ENCODE measurements around the gene NAA35. TPM values are rescaled to one million over a fixed set of nuclear protein-coding genes. Genes with fewer than 3 reads are reported as not detected.

NAA35 gene
- total RNA-seq, 1 experiment from 2014 or later = 33.6 TPM

DNA sequence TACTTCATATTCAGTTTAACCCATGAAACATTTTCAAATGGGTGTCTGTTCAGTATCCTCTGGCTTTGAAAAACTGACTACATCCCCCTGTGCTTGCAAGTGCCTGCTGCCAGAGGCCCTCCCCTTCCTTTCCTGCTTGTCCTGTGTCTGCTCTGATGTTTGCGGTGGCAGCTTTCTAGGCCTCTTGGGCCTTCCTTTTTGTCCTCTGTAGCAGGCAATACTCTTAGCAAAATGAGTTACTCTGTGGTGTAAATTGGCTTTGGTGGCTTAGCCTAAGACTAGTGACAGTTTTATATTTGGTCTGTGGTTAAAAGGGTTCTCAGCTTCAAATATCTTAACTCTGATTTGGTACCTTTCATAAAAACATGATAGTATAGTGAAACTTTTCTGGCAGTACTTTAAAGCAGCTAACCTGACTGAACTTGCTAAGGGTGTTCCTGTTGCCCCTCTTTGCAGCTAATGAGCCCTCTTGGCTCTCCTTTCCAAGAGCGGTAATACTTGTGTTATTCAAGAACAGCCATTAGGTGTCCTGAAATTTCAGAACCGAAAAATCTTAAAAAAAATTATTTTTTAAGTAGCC is 81.8 kb downstream of the NAA35 start:
- Histone ChIP-seq H3K79me2 (ENCODE audit: low read depth) (no peaks in the 10 kb centered on the region), H3K4me3 (no peak overlapping the region), H2AFZ (no peak overlapping the region), H3K4me2 (no peak overlapping the region), H4K20me1 (ENCODE audit: insufficient read depth) (0 out of 2 replicates have a peak, but pooled peaks cover 5% of the 10 kb centered on the region), H3K4me1 (replicated peaks; ENCODE audit: insufficient read depth) (no peaks in the 10 kb centered on the region), H3K9me3 (ENCODE audit: insufficient read depth, low read depth) (no peaks in the 10 kb centered on the region), H3K36me3 (ENCODE audit: low read depth) (peaks cover 44% of the 10 kb centered on the region), H3K27ac (no peak overlapping the region), H3F3A (ENCODE audit: insufficient read depth, low read depth) (peaks cover 11% of the 10 kb centered on the region; the same call in 1 of the 2 replicates), H3K27me3 (ENCODE audit: insufficient read depth, low read depth) (no peaks in the 10 kb centered on the region), H3K9me2 (ENCODE audit: insufficient read depth) (no peaks in the 10 kb centered on the region)
- TF ChIP-seq, protein P1, sequence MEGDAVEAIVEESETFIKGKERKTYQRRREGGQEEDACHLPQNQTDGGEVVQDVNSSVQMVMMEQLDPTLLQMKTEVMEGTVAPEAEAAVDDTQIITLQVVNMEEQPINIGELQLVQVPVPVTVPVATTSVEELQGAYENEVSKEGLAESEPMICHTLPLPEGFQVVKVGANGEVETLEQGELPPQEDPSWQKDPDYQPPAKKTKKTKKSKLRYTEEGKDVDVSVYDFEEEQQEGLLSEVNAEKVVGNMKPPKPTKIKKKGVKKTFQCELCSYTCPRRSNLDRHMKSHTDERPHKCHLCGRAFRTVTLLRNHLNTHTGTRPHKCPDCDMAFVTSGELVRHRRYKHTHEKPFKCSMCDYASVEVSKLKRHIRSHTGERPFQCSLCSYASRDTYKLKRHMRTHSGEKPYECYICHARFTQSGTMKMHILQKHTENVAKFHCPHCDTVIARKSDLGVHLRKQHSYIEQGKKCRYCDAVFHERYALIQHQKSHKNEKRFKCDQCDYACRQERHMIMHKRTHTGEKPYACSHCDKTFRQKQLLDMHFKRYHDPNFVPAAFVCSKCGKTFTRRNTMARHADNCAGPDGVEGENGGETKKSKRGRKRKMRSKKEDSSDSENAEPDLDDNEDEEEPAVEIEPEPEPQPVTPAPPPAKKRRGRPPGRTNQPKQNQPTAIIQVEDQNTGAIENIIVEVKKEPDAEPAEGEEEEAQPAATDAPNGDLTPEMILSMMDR (conservative IDR thresholded peaks at IDR 0.05) = no peak
- TF ChIP-seq EZH2 (IDR thresholded peaks at IDR 0.05; ENCODE audit: low read depth) = no peak
- no peak for DNase-seq
- ChIA-PET CTCF (interaction anchor here (0.6 kb wide), 1 partner anchor 49 kb away, joined by 3 read pairs; no protein-coding TSS in a partner anchor), POLR2A (ENCODE audit: unreplicated experiment) (no interaction called here)
- no TSS peak for BruUV-seq (replicated peaks)
- intact Hi-C loops (cut with micrococcal nuclease; ENCODE audit: unreplicated experiment) = no loop called here

DNA sequence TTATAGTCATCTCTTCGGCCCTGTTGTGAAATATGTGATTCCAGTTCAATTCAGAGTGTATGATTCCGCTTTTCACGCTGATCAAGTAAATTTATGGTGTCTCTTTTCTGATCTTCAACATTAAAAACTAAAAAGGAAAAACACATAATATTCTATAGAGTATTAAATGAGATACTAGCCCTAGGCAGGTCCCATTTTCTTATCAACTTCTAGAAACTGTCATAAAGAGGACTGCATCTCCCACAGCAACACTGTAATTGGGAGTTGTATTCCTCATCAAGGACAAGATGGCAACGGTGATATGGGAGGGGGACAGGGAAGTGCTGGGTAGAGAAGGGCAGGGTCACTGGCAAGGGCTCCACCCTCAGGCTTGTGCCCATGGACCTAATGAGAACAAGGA is 86.8 kb downstream of the NAA35 start:
- Histone ChIP-seq H3K9me2 (ENCODE audit: insufficient read depth) (no peaks in the 10 kb centered on the region), H3F3A (ENCODE audit: insufficient read depth, low read depth) (peaks cover 16% of the 10 kb centered on the region; the same call in 1 of the 2 replicates), H3K27me3 (ENCODE audit: insufficient read depth, low read depth) (no peaks in the 10 kb centered on the region), H3K4me2 (no peak overlapping the region), H2AFZ (no peak overlapping the region), H3K9me3 (ENCODE audit: insufficient read depth, low read depth) (no peaks in the 10 kb centered on the region), H3K79me2 (ENCODE audit: low read depth) (no peaks in the 10 kb centered on the region), H3K27ac (no peak overlapping the region), H3K4me1 (replicated peaks; ENCODE audit: insufficient read depth) (no peaks in the 10 kb centered on the region), H4K20me1 (ENCODE audit: insufficient read depth) (peaks cover 3% of the 10 kb centered on the region; the same call in 1 of the 2 replicates), H3K4me3 (no peak overlapping the region), H3K36me3 (ENCODE audit: low read depth) (peaks cover 28% of the 10 kb centered on the region; the same call in 1 of the 2 replicates)
- BruUV-seq (replicated peaks) = no TSS peak
- DNase-seq = no peak
- ChIA-PET CTCF (no interaction called here), POLR2A (ENCODE audit: unreplicated experiment) (no interaction called here)
- TF ChIP-seq, protein P1 (conservative IDR thresholded peaks at IDR 0.05) = no peak
- no peak for TF ChIP-seq EZH2 (IDR thresholded peaks at IDR 0.05; ENCODE audit: low read depth)
- intact Hi-C loops (cut with micrococcal nuclease; ENCODE audit: unreplicated experiment) = no loop called here

DNA sequence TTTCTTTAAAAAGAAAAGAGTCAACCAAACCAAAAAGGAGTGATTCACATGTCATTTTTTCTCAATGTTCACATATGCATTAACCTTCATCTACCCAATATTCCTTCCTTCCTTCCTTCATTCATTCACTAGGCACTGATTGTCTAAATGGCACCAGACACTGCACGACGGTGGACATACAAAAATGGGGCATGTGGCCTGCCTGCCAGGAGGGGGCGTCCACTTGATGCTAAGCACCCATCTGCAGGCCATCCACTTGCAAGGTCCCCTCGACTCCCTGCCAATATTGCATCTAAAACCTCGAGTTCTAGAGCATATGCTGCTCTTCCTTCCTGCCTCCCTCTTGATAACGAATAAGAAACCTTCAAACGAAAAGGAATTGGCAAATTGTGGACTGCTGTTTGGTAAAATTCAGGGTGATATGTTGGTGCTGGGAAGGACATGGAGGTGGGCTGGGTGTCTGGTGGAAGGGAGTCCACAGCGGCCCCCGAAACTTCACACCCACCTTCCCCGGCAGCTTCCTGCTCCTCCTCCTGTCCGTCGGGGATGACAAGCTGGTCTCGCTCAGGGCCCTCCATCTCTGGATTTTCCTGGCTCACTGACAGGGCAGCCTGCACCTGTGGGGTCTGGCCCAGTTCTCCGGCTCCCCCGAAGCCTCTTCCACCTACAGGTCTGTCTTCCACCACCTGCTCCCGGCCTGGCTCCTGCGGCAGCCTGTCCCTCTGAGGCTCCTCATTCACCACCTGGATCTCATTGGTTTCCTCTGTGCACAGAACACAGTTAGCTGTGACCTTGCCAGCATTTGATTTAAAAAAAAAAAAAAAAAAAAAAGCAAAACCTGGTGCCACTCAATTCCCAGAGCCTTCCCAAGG is 94.2 kb downstream of the NAA35 start:
- H3K9me3 ChIP-seq (ENCODE audit: insufficient read depth, low read depth) = no peaks in the 10 kb centered on the region
- no peaks in the 10 kb centered on the region for H3K79me2 ChIP-seq (ENCODE audit: low read depth)
- POLR2A ChIA-PET (ENCODE audit: unreplicated experiment) = no interaction called here
- TF ChIP-seq, protein P1 (conservative IDR thresholded peaks at IDR 0.05) = peak; percentile 73
- TF ChIP-seq EZH2 (IDR thresholded peaks at IDR 0.05; ENCODE audit: low read depth) = no peak
- H3K9me2 ChIP-seq (ENCODE audit: insufficient read depth) = no peaks in the 10 kb centered on the region
- no peaks in the 10 kb centered on the region for H3K27me3 ChIP-seq (ENCODE audit: insufficient read depth, low read depth)
- H3K27ac ChIP-seq = no peak overlapping the region
- DNase-seq = peak in 1 of 2 experiments; percentile 51
- H2AFZ ChIP-seq = no peak overlapping the region
- H3K36me3 ChIP-seq (ENCODE audit: low read depth) = peaks cover 23% of the 10 kb centered on the region; the same call in 1 of the 2 replicates
- H3K4me2 ChIP-seq = no peak overlapping the region
- peaks cover 5% of the 10 kb centered on the region; the same call in 1 of the 2 replicates for H3F3A ChIP-seq (ENCODE audit: insufficient read depth, low read depth)
- BruUV-seq (replicated peaks) = no TSS peak
- H4K20me1 ChIP-seq (ENCODE audit: insufficient read depth) = 0 out of 2 replicates have a peak, but pooled peaks cover 3% of the 10 kb centered on the region
- intact Hi-C loops (cut with micrococcal nuclease; ENCODE audit: unreplicated experiment) = loop anchor here (1.0 kb wide), 2 partner anchors 152 to 204 kb away; no protein-coding TSS in a partner anchor
- CTCF ChIA-PET = interaction anchor here (0.6 kb wide), 2 partner anchors 205 to 231 kb away, joined by 10 read pairs; no protein-coding TSS in a partner anchor
- H3K4me3 ChIP-seq = no peak overlapping the region
- no peaks in the 10 kb centered on the region for H3K4me1 ChIP-seq (replicated peaks; ENCODE audit: insufficient read depth)
